HepG2 (cell line): Measurements from ENCODE around the gene PPP2R5D. TPM values are rescaled to one million over a fixed set of nuclear protein-coding genes. Genes with fewer than 3 reads are reported as not detected.
A peak's percentile ranks its signal among the peaks of the same experiment; 100 is the strongest.

ENCODE experiments used
- ATAC-seq: fragments of 200-7000 bp; cut with Tn5 transposase; 3 replicates; pipeline ENCODE4 v1.9.1; 2020; ENCODE audit warnings: mild to moderate bottlenecking, moderate library complexity
- BruUV-seq: library from RNA; stranded (reverse); fragments of 400-500 nt; replicated peaks from 2 replicates; lab custom pipeline; 2021; lab: Mats Ljungman, UMichigan
- CTCF ChIA-PET: fragments of 300-600 bp; formaldehyde crosslinking; extraction: SDS; loops from one replicate; lab custom pipeline; 2021; ENCODE audit warnings: low total read pairs, inconsistent platforms, low intra/inter-chr PET ratio; lab: Yijun Ruan, JAX
- POLR2A ChIA-PET: fragments of 350-600 bp; sonication (Branson Sonifier 250); formaldehyde crosslinking; loops from one replicate; lab custom pipeline; 2020; ENCODE audit warnings: antibody characterized with exemption, inconsistent platforms; lab: Yijun Ruan, JAX
- DNase-seq: peaks from one replicate; pipeline ENCODE4 v3.0.0-alpha.2; 2015; ENCODE audit warnings: low spot score
- FAIRE-seq: peaks from 3 replicates; lab custom pipeline; 2011; peaks lifted over from hg19 to GRCh38; lab: Jason Lieb, UNC
- H2AFZ ChIP-seq: one replicate; pipeline ENCODE4 v1.6.1; 2011; ENCODE audit warnings: low read length, inconsistent platforms
- H3K27ac ChIP-seq: fragments of 300-600 bp; 3 replicates; pipeline ENCODE4 v1.8.0; 2011; ENCODE audit warnings: mixed run types, mild to moderate bottlenecking, mixed read lengths, low read length, inconsistent platforms; ENCODE audit not compliant: insufficient read depth; ENCODE audit errors: extremely low read length
- H3K27me3 ChIP-seq, 2 experiments: fragments of 200-600 bp in 1 of 2; 2 replicates in 1 of 2; 3 replicates in 1 of 2; pipeline versions ENCODE4 v1.6.0 to v1.8.0; 2011; ENCODE audit warnings: low read length in 2 of 2, mild to moderate bottlenecking in 2 of 2, moderate library complexity in 2 of 2, inconsistent platforms in 1 of 2; ENCODE audit not compliant: insufficient read depth in 2 of 2, control insufficient read depth in 1 of 2
- H3K36me3 ChIP-seq, 2 experiments: fragments of 200-600 bp in 1 of 2; replicated peaks in 1 of 2; 2 replicates in 1 of 2; 3 replicates in 1 of 2; pipeline versions ENCODE4 v1.5.1 to v1.8.0; 2011; ENCODE audit warnings: low read length in 2 of 2, inconsistent platforms in 1 of 2; ENCODE audit not compliant: insufficient read depth in 2 of 2, control insufficient read depth in 1 of 2
- H3K4me1 ChIP-seq: 2 replicates; pipeline ENCODE4 v1.5.1; 2012; ENCODE audit warnings: low read length, inconsistent platforms; ENCODE audit not compliant: insufficient read depth
- H3K4me2 ChIP-seq: 2 replicates; pipeline ENCODE4 v1.6.0; 2011; ENCODE audit warnings: low read depth, low read length, inconsistent platforms
- H3K4me3 ChIP-seq, 3 experiments: fragments of 200-600 bp in 1 of 3; sonication (generic), shearing (Covaris generic) in 1 of 3; replicated peaks in 1 of 3; 2 replicates each; pipeline ENCODE4 v1.5.1; 2011 to 2016; ENCODE audit warnings: low read length in 3 of 3, inconsistent platforms in 2 of 3, low read depth in 2 of 3, mild to moderate bottlenecking in 2 of 3, control low read depth in 1 of 3, mixed read lengths in 1 of 3; ENCODE audit not compliant: insufficient read depth in 1 of 3
- H3K79me2 ChIP-seq: one replicate; pipeline ENCODE4 v1.6.1; 2011; ENCODE audit warnings: low read length, inconsistent platforms; ENCODE audit not compliant: insufficient read depth
- H3K9ac ChIP-seq: 2 replicates; pipeline ENCODE4 v1.6.0; 2011; ENCODE audit warnings: mild to moderate bottlenecking, low read depth, low read length, inconsistent platforms; ENCODE audit not compliant: insufficient read depth
- H3K9me3 ChIP-seq: 2 replicates; pipeline ENCODE4 v1.5.1; 2012; ENCODE audit warnings: mild to moderate bottlenecking, low read length
- H4K20me1 ChIP-seq: 2 replicates; pipeline ENCODE4 v1.6.0; 2011; ENCODE audit warnings: inconsistent platforms, mild to moderate bottlenecking, low read length, moderate library complexity; ENCODE audit not compliant: insufficient read depth
- AGO1 ChIP-seq: fragments of 200-400 bp; formaldehyde crosslinking; IDR thresholded peaks from 2 replicates; pipeline ENCODE4 v1.6.1; 2017; ENCODE audit warnings: mild to moderate bottlenecking, low read depth, low read length, moderate library complexity; ENCODE audit not compliant: poor library complexity, severe bottlenecking
- ATF4 ChIP-seq, 2 experiments: fragments of 450-650 bp in 1 of 2; sonication (generic) in 1 of 2; formaldehyde crosslinking; IDR thresholded peaks; 2 replicates each; pipeline versions ENCODE4 v1.5.0 to v1.8.0; 2020 to 2022; ENCODE audit warnings: mild to moderate bottlenecking in 1 of 2, missing genetic modification reagents in 1 of 2
- CTCF ChIP-seq: sonication (generic); formaldehyde crosslinking; IDR thresholded peaks from 2 replicates; pipeline ENCODE4 v1.5.0; 2020; ENCODE audit warnings: mild to moderate bottlenecking, missing genetic modification reagents, moderate library complexity
- HMG20A ChIP-seq: IDR thresholded peaks from 2 replicates; pipeline ENCODE4 v1.6.1; 2016; ENCODE audit warnings: borderline replicate concordance
- HOXA5 ChIP-seq: sonication (generic); formaldehyde crosslinking; IDR thresholded peaks from 2 replicates; pipeline ENCODE4 v1.4.0; 2020; ENCODE audit warnings: missing genetic modification reagents
- KAT2B ChIP-seq: fragments of 150-350 bp; IDR thresholded peaks from 2 replicates; pipeline ENCODE4 v1.6.1; 2014; ENCODE audit warnings: low read depth, low read length, borderline replicate concordance
- MEIS1 ChIP-seq: sonication (generic); formaldehyde crosslinking; IDR thresholded peaks from 2 replicates; pipeline ENCODE4 v1.9.0; 2021; ENCODE audit warnings: mild to moderate bottlenecking, missing genetic modification reagents, moderate library complexity, borderline replicate concordance
- MXD1 ChIP-seq: sonication (generic); formaldehyde crosslinking; IDR thresholded peaks from 2 replicates; pipeline ENCODE4 v1.4.0; 2020; ENCODE audit warnings: mild to moderate bottlenecking, missing genetic modification reagents
- NFIB ChIP-seq: sonication (generic); formaldehyde crosslinking; IDR thresholded peaks from 2 replicates; pipeline ENCODE4 v1.9.0; 2021; ENCODE audit warnings: missing genetic modification reagents, mild to moderate bottlenecking, borderline replicate concordance
- RCOR2 ChIP-seq: IDR thresholded peaks from 2 replicates; pipeline ENCODE4 v1.6.1; 2016; ENCODE audit warnings: missing biosample characterization, missing genetic modification reagents
- STAG1 ChIP-seq: sonication (generic); formaldehyde crosslinking; IDR thresholded peaks from 2 replicates; pipeline ENCODE4 v1.4.0; 2020; ENCODE audit warnings: missing genetic modification reagents
- THRA ChIP-seq: sonication (generic); formaldehyde crosslinking; IDR thresholded peaks from 2 replicates; pipeline ENCODE4 v1.4.0; 2020; ENCODE audit warnings: missing genetic modification reagents, borderline replicate concordance
- ZBTB25 ChIP-seq: IDR thresholded peaks from 2 replicates; pipeline ENCODE4 v1.6.1; 2018; ENCODE audit warnings: missing genetic modification reagents
- WGBS: methylation state at CpG from one replicate; pipeline ENCODE4 v1.1.6; 2017; ENCODE audit warnings: low lambda C conversion rate; 5-methylcytosine and 5-hydroxymethylcytosine counted together
- in situ Hi-C: cut with HindIII; loops from 2 replicates; pipeline ENCODE4 v1.10.0; 2017; ENCODE audit warnings: low pct_unique_long_range_greater_than_20kb; ENCODE audit not compliant: extremely low pct_ligation_motif_present
- intact Hi-C: fragments of 100-400 bp; cut with micrococcal nuclease; formaldehyde crosslinking; loops from one replicate; pipeline ENCODE4 v1.10.0; 2022; ENCODE audit not compliant: unreplicated experiment
- polyA plus RNA-seq, 8 experiments: library from polyadenylated mRNA; depleted of rRNA in 3 of 8; stranded (reverse) in 7 of 8; unstranded in 1 of 8; fragments of >200 nt; fragmentation: Illumina TruSeq in 4 of 8; extraction: Trizol in 4 of 8; gene quantifications; 2 replicates each; pipeline versions ENCODE4 v1.2.1 to v1.2.3, GENCODE V29; 2011 to 2016; ENCODE audit warnings: low read depth in 4 of 8, missing spikeins in 1 of 8, mixed read lengths in 1 of 8; ENCODE audit not compliant: insufficient read depth in 1 of 8
- total RNA-seq, 5 experiments: library from RNA; depleted of rRNA; stranded (reverse); fragments of >200 nt; fragmentation: Illumina TruSeq; extraction: Trizol; gene quantifications; 2 replicates each; pipeline ENCODE4 v1.2.3, GENCODE V29; 2016; ENCODE audit warnings: low read depth in 1 of 5
- TF ChIP-seq, protein P1 (sequence below): sonication (generic); formaldehyde crosslinking; IDR thresholded peaks from 2 replicates; pipeline ENCODE4 v1.4.0; 2020; ENCODE audit warnings: missing genetic modification reagents

PPP2R5D gene
- total and polyA plus RNA-seq, 2 of the 13 experiments (the other 11 are each of a cell fraction or from before 2014, with no cell fraction given) = 53.7 to 60.4 TPM

GRCh38 chr6:42958125-42958524, 26.2 kb upstream of the PPP2R5D start:
- BruUV-seq = no TSS peak
- ATAC-seq = no peak
- TF ChIP-seq KAT2B (no peak), HMG20A (CRISPR knock-in tag) (no peak), RCOR2 (CRISPR knock-in tag) (no peak), STAG1 (CRISPR knock-in tag) (peak; percentile 37; the same call in 1 of the 2 replicates), ATF4 (CRISPR knock-in tag; IDR thresholded peaks at IDR 0.05) (no peak), MEIS1 (CRISPR knock-in tag) (no peak), CTCF (CRISPR knock-in tag) (peak; percentile 34; the same call in 1 of the 2 replicates), AGO1 (no peak), THRA (CRISPR knock-in tag) (no peak), ZBTB25 (CRISPR knock-in tag) (no peak), NFIB (CRISPR knock-in tag) (no peak), MXD1 (CRISPR knock-in tag) (no peak), HOXA5 (CRISPR knock-in tag) (no peak)
- TF ChIP-seq, protein P1, sequence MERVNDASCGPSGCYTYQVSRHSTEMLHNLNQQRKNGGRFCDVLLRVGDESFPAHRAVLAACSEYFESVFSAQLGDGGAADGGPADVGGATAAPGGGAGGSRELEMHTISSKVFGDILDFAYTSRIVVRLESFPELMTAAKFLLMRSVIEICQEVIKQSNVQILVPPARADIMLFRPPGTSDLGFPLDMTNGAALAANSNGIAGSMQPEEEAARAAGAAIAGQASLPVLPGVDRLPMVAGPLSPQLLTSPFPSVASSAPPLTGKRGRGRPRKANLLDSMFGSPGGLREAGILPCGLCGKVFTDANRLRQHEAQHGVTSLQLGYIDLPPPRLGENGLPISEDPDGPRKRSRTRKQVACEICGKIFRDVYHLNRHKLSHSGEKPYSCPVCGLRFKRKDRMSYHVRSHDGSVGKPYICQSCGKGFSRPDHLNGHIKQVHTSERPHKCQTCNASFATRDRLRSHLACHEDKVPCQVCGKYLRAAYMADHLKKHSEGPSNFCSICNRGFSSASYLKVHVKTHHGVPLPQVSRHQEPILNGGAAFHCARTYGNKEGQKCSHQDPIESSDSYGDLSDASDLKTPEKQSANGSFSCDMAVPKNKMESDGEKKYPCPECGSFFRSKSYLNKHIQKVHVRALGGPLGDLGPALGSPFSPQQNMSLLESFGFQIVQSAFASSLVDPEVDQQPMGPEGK (CRISPR knock-in tag) = no peak

More at GRCh38 chr6:42958125-42958524, 26.2 kb upstream of the PPP2R5D start:
- ChIA-PET POLR2A (interaction anchor here (1.0 kb wide), 1 partner anchor 29 kb away, joined by 3 read pairs; the partner anchor contains the start of gene CNPY3), CTCF (no interaction called here)
- H3K27me3 ChIP-seq = no peaks in the 10 kb centered on the region; a peak in 1 of 5 replicates
- in situ Hi-C loops = no loop called here
- no peaks in the 10 kb centered on the region for H3K9me3 ChIP-seq
- H3K9ac ChIP-seq = no peak overlapping the region
- FAIRE-seq (no peak), DNase-seq (no peak)
- intact Hi-C loops = no loop called here
- H3K79me2 ChIP-seq = no peaks in the 10 kb centered on the region
- H4K20me1 ChIP-seq = no peaks in the 10 kb centered on the region
- H3K4me1 ChIP-seq = peaks cover 18% of the 10 kb centered on the region
- WGBS = 78% methylated on average over 8 of the region's 8 CpGs
- H3K27ac ChIP-seq = no peak overlapping the region
- no peak overlapping the region for H3K4me3 ChIP-seq
- no peak overlapping the region for H2AFZ ChIP-seq
- H3K36me3 ChIP-seq = no peaks in the 10 kb centered on the region
- H3K4me2 ChIP-seq = no peak overlapping the region
